Esophagus muscularis mucosa (tissue), 3 donors: ENCODE data around the gene ARHGAP21.

Experiments
- CTCF ChIP-seq, 3 experiments: fragments of 200-600 bp in 2 of 3; fragments of 450-650 bp in 1 of 3; sonication (generic) in 2 of 3; IDR thresholded peaks; one replicate each; pipeline ENCODE4 v1.5.1; 2017 to 2019; ENCODE audit warnings: antibody characterized with exemption in 3 of 3, mild to moderate bottlenecking in 2 of 3, moderate library complexity in 1 of 3
- POLR2AphosphoS5 ChIP-seq, 2 donors: sonication (generic); formaldehyde crosslinking; IDR thresholded peaks; one replicate each; pipeline ENCODE4 v1.6.1; 2017; ENCODE audit warnings: antibody characterized with exemption in 2 of 2

- TF ChIP-seq CTCF (IDR thresholded peaks at IDR 0.05) (no peak), POLR2AphosphoS5 (IDR thresholded peaks at IDR 0.05) (no peak)
Observed at GRCh38 chr10:24579906-24580305, 143.8 kb downstream of the ARHGAP21 start.
